HT-29 (cell line): ENCODE measurements around the gene RMI2. TPM values are rescaled to one million over a fixed set of nuclear protein-coding genes. Genes with fewer than 3 reads are reported as not detected.

Experiments
- DNase-seq: peaks from one replicate; pipeline ENCODE4 v3.0.0-alpha.2; 2015; ENCODE audit warnings: low spot score
- total RNA-seq: library from RNA; depleted of rRNA; stranded (reverse); fragments of >200 nt; shearing (Covaris generic); gene quantifications from 2 replicates; pipeline ENCODE4 v1.2.3, GENCODE V29; 2014

The RMI2 gene
- total RNA-seq, 1 experiment from 2014 or later: 20.9 TPM

DNA sequence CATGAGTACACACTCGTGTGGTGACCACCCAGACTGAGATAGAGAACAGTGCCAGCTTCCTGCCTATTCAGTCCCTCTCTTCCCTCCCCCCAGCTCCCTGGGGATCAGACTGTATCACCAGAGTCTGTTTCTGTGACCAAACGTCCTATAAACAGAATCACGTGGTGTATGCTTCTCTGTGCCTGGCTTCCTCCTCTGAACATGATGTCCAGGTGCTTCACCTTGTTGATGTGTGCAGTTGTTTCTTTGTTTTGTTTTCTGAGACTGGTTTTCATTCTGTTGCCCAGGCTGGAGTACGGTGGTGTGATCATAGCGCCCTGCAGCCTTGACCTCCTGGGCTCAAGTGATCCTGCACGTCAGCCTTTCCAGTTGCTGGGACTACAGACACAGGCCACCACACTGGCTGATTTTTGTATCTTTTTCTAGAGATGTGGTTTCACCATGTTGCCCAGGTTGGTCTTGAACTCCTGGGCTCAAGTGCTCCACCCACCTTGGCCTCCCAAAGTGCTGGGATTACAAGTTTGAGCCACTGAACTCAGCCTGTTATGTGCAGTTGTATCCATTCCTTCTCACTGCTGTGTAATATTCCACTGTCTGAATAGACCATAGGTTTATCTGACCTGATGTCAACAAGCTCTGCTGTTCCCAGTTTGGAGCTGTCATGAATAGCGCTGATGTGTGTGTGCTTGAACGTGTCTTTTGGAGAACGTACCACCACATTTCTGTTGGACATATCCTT, 35.2 kb upstream of the RMI2 start:
- DNase-seq: no peak

DNA sequence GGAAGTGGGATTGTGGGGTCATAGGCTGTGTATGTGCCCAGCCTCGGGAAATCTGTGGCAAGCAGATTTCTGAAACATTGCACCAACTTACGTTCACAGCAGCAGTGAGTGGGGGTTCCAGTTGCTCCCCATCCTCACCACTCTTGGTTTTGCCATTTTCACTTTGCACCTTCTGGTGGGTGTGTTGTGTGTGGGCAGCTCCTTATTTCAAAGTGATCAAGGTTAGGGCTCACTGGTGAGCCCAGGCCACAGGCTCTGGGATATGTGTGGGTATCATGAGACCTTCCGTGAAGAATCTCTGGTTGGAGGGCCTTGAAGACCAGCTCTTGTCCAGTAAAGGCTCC, 34.7 kb upstream of the RMI2 start:
- DNase-seq: no peak

DNA sequence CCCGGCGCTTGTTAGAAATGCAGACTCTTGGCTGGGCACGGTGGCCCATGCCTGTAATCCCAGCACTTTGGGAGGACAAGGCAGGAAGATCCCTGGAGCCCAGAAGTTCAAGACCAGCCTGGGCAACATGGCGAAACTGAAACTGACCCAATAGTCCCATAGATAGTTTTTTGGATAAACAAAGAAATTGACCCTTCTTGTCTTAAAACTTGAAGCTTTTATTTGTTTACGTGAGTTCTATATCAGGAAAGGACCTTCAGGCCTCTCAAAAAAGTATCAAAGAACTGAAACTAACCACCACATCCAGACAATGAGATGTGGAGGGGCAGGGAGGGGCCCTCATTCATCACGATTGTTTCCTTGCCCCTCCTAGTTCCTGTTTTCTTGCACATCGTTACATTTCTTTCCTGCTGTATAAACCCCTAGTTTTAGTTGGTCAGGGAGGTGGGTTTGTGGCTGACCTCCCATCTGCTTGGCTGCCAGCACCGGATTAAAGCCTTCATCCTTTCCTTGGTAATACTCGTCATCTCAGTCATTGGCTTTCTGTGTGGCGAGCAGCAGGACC, 34.2 kb upstream of the RMI2 start:
- DNase-seq: no peak

DNA sequence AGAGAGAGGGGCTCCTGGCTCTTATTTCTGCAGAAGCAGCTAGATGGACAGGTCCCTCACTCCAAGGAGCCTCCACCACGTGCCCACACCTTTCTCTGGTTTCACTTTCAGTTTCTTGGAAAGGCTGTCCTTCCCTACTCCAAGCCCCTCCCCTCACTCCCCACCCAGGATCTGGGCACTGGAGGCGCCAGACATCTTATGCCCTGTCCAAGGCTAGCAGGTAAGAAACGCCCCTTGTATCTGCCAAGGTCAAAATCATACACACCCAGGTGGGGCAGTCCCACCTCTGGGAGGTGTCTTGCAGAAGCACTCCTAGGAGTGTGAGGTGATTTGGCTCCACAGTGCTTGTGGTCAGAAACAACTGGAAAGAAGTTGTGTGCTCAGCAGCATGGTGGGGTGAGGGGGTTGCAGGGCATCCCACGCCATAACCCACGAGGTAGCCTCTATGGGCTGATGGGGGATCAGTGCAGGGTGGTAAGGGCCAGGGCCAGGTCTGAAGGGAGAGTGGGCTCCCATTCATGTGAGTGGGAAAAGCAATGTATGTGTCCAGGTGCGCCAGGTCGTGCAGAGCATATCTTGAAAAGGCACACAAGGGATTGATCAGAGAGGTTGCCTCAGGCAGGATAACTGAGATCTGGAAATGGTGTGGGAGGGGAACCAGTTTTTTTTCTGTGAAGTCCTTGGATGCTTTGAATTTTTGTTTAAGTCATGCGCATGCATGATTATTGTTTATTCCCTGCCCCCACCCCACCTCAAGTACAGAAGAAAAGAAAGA, 32.4 kb upstream of the RMI2 start:
- peak; percentile 54 for DNase-seq

DNA sequence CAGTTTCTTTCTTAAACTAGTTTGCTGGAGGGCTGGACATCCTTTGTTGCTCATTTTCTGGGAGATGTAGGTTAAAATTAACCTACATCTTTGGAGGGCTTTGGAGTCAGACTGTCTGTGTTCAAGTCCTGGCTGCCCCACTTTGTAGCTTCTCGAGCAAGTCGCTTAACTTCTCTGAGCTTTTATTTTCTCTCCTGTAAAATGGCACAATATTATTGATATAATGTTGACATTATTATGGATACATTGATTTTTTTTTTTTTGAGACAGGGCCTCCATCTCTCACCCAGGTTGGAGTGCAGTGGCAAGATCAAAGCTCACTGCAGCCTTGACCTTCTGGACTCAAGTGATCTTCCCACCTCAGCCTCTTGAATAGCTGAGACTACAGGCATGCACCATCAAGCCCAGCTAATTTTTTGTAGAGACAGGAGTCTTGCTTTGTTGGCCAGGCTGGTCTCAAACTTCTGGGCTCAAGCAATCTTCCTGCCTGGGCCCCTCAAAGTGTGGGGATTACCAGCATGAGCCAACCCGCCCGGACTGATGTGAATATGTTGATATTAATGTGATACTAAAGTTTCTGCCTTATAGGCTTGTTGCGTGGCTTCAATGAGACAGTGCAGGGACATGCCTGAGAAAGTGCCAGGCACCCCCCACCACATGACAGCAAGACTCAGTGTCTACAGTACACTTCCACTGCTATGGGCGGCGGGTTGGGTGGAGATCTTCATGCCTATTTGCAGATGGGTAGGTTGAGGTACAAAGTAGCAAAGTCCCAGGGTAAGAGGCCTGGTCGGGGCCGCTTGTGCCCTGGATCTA, 31.6 kb upstream of the RMI2 start:
- no peak for DNase-seq

DNA sequence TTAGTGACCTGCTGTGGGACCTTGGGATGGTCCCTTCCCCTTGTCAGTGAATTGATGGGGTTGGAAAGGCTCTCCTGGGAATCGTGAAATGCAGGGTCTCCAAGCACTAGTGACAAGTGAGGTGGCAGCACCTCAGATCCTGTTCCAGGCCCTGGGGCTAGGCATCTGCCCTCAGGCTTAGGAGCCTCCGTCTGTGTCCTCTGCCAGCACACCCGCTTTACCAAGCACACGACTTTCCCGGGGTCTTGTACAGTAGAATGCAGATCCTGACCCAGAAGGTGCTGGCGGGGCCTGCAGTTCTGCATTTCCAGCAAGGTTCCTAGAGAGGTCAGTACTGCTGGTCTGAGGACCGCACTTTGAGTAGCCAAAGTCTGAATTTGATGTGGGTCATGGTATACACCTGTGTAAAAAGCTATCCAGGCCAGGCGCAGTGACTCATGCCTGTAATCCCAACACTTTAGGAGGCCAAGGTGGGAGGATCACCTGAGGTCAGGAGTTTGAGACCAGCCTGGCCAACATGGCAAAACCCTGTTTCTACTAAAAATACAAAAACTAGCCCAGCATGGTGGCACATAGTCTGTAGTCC, 30.9 kb upstream of the RMI2 start:
- no peak for DNase-seq

DNA sequence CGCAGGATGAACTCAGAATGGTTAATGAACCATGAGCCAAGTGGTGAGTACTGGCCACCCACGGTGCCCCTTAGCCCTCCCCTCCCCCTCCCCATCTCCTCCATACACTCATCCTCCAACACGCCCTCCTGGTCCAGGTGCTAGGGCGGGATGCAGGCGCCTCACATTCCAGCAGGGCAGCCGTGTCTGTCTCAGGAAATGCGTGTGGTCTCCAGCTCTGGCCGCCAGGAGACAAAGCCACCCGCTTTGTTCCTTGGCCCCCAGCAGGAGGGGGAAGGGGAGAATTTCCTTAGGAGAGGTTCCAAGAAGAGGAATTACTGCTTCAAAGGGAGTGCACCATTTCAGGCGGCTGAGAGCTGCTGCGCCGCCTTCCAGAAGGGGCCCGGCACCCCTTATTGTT, 29.7 kb upstream of the RMI2 start:
- DNase-seq: peak; percentile 11

DNA sequence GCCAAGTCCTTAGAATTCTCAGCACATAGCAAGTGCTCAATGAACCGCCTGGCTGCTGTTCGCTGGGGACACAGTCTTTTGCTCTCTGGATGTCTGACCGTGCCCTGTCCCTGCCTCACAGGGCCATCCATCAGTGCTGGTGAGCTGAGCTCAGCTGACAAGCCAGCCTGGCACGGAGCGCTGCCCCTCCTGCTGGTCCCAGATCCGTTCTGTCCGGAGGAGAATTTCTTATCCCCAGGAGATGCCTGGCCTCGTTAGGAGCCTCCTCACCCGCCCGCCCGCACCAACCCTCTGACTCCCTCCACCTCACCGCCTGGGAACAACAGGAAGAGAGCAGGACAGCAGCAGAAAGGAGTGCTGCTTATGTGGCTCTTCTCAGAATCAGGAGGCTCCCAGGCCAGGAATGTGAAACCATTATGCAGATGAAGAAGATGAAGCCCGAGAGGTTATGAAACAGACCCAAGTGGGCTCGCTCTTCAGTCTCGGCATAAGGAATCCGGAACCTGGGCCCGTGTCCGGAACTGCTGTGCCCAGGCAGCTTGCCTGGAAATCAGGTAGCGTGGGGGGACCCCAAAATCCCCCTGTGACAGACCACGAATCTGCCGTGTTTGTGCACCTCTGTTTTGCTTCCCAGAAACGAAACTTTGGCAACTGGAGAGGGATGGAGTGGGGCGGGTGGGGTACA, 28.8 kb upstream of the RMI2 start:
- DNase-seq: no peak

DNA sequence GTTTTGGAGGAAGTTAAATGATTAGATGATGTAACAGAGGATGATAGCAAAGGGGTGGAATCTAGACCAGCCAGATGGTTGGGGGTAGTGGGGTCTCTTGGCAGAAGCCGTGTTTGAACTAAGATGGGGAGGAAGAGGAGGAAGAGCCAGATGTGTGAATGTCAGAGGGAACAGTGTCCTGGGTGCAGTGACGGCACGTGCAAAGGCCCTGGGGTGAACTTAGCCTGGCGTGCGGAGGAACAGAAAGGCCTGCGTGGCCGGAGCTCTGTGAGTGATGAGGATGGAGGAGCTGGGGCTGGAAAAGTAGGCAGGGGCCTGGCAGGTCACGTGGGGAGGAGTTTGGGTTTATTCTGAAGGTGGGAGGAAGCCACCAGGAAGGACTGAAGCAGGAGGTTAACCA, 26.4 kb upstream of the RMI2 start:
- DNase-seq: no peak

DNA sequence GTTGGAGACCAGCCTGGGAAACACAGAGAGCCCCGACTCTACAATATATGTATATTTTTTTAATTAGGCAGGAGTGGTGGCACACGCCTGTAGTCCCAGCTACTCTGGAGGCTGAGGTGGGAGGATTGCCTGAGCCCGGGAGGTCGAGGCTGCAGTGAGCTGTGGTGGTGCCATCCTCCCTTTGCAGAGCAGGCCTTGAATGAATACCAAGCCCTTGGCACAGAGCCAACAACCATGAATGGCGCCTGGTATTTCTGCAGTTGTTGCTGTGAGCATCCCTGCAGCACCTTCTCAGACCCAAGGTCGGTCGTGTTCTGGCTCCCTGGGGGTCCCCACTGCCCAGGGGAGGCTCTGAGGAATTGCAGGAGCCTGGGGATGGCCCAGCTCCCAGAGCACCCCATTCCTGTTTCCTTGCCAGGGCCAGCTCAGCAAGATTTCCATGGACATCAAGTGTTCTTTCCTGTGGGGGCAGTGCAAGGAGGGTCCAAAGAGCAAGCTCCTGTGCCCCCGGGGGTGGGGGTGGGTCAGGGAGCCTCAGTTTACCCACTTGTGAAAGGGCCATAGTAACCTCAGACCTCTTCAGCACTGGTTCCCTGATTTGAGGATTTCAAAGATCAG, 25.6 kb upstream of the RMI2 start:
- peak; percentile 33 for DNase-seq

DNA sequence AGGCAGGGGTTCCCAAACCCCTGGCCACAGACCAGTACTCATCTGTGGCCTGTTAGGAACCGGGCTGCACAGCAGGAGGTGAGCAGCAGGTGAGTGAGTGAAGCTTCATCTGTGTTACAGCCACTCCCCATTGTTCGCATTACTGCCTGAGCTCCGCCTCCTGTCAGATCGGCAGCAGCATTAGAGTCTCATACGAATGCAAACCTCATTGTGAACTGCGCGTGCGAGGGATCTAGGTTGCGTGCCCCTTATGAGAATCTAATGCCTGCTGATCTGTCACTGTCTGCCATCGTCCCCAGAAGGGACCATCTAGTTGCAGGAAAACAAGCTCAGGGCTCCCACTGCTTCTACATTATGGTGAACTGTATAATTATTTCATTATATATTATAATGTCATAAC, 25.1 kb upstream of the RMI2 start:
- DNase-seq: no peak

DNA sequence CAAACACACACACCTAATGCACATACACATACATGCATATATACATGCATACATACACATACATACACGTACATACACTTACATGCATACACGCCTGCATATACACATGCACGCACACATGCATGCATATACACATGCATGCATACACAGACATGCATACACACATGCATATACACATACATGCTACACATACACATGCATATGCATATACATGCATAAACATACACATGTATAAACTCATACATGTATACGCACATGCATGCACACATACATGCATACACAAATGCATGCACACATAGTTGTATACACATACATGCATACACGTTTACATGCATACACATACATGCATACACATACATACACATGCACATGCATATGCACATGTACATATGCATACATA, 23.6 kb upstream of the RMI2 start:
- no peak for DNase-seq

DNA sequence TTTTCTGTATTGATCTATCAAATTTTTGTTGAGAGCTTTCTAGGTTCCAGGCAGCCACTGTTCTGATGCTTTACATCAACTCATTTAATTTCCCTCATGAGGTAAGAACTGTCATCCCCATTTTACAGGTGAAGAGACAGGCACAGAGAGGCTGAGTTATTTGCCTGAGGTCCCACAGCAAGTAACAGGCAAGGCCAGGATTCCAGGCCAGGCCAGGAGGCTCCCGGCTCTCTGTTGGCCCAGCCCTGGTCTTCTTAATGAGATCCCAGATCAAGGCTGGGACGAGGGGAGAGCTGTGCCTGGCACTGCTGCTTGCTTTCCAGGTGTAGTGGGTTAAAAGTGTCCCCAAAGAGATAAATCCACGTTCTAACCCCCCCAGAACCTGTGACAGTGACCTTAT, 22.4 kb upstream of the RMI2 start:
- DNase-seq: no peak

DNA sequence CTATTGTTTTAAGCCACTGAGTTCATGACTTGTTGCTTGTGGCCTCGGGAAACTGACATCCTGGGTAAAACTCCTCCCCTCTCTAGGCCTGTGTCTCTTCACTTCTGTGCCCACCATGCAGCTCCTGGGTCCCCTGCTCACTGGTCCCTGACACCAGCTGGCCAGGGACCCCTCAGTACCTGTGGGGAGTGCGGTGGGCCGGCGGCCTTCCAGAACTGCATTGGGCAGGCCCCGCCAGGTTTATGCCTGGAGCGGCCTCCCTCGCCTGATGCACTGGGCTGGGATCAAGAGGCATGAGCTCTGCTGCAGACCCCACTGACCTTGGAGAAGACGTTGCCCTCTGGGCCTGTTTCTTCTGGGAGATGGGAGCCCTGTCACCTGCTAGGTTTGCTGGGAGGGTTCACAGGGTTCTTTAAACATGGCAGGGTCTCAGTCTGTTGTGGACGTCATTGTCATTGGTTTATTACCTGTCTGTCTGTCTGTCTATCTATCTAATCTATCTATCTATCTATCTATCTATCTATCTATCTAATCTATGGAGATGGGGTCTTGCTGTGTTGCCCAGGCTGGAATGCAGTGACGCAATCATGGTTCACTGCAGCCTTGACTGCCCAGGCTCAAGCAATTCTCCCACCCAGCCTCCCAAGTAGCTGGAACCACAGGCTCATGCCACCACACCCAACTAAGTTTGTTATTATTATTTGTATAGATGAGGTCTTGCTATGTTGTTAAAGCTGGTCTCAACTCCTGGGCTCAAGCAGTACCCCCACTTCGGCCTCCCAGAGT, 21.5 kb upstream of the RMI2 start:
- no peak for DNase-seq

DNA sequence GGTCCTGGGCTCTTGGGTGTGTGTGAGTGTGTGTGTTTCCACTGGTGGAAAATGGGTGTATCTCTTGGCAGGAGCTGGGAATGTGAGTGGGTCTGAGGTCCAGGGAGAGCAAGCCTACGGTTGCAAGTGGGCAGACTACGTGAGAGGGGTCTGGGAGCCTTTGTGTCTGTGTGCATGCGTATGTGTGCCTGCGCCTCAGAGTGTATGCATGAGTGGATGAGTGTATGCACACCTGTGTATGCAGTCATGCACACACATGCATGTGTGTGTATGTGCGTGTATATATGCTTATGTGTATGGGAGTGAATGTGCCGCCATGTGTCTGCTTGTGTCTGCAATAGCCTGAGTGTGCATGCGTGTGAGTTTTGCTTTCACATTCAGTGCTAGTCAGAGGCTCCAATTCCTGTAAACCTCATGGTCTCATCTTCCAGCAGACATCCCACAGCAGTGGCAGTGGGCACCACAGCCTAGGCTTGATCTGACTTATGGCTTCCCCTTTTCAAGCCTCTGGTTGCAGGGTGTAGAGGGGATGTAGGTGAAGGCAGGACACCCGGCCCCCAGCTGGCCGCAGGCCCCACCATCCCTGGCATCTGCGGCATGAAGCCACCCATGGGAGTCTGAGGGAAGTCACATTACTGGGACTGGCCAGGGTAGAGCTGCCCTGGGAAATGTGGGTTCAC, 19.7 kb upstream of the RMI2 start:
- DNase-seq: no peak

DNA sequence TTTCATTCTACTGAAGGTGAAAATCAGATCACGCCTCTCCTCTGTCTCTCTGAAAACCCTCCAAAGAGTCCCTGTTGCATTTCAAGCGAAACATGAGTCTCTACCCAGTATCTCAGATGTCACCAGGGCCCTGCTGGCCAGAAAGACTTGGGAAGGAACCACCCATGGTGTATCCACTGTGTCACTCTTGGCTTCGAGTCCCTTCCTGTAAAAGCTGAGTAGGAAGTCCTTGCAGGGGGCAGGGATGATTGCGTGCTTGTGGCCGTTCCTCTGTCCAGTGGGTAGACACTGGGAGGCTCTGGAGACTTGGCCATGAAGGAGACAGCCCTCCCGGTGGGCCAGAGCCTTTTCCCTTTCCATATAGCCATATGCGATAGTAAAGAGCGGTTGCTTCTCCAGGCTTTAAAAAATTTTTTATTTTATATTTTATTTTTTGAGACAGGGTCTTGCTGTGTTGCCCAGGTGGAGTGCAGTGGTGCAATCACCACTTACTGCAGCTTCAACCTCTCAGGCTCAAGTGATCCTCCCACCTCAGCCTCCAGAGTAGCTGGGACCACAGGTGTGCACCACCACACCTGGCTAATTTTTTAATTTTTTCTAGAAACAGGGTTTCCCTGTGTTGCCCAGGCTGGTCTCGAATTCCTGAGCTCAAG, 19.0 kb upstream of the RMI2 start:
- no peak for DNase-seq

DNA sequence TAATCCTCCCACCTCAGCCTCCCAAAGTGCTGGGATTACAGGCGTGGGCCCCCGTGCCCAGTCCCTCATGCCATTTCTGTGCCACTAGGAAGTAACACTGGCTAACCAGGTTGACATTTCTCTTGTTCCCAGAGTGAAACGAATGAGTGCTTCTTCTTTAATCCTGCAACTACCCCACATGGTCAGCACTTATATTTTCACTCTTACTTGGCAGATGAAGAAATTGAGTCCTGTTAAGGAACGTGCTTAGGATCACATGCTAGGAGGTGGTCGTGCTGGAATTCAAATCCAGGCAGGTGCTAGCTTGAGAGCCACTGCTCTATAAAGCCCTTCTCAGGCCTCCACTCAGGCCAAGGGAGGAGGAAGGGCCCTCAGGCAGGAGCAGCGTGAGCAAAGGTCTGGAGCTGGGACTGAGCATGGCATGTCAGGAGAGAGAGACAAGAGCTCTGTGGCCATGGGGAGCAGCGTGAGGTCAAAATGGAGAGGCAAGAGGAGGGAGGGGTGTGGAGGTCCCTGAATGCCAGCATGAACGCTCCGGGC, 18.5 kb upstream of the RMI2 start:
- no peak for DNase-seq
